Osteoblast (primary cell): ENCODE measurements around the gene CYP46A1. TPM values are rescaled to one million over a fixed set of nuclear protein-coding genes. Genes with fewer than 3 reads are reported as not detected.

Experiments
- DNase-seq: peaks from one replicate; pipeline ENCODE4 v3.0.0; 2011; ENCODE audit warnings: low spot score, mixed read lengths; ENCODE audit not compliant: insufficient read length; ENCODE audit errors: missing footprints
- H2AFZ ChIP-seq: 2 replicates; pipeline ENCODE4 v1.6.0; 2011; ENCODE audit warnings: mild to moderate bottlenecking, low read length
- H3K27ac ChIP-seq: 2 replicates; pipeline ENCODE4 v1.5.1; 2011; ENCODE audit warnings: mild to moderate bottlenecking, low read depth, low read length, moderate library complexity
- H3K27me3 ChIP-seq: 2 replicates; pipeline ENCODE4 v1.6.0; 2012; ENCODE audit warnings: mild to moderate bottlenecking, control low read depth, inconsistent platforms, low read length, moderate library complexity; ENCODE audit not compliant: insufficient read depth
- H3K36me3 ChIP-seq: 2 replicates; pipeline ENCODE4 v1.5.1; 2011; ENCODE audit warnings: mild to moderate bottlenecking, low read length, control low read depth, moderate library complexity; ENCODE audit not compliant: insufficient read depth
- H3K4me1 ChIP-seq: 2 replicates; pipeline ENCODE4 v1.5.1; 2011; ENCODE audit warnings: mild to moderate bottlenecking, low read length, control low read depth, moderate library complexity; ENCODE audit not compliant: insufficient read depth
- H3K4me2 ChIP-seq: 2 replicates; pipeline ENCODE4 v1.6.0; 2011; ENCODE audit warnings: mild to moderate bottlenecking, low read length; ENCODE audit not compliant: insufficient read depth
- H3K4me3 ChIP-seq: fragments of 200-600 bp; sonication (generic); 3 replicates; pipeline ENCODE4 v1.5.1; 2012; ENCODE audit warnings: mild to moderate bottlenecking, low read length, inconsistent platforms; ENCODE audit not compliant: insufficient read depth
- H3K79me2 ChIP-seq: 2 replicates; pipeline ENCODE4 v1.6.0; 2012; ENCODE audit warnings: mild to moderate bottlenecking, low read length, control low read depth, inconsistent platforms; ENCODE audit not compliant: insufficient read depth
- H3K9me3 ChIP-seq: 2 replicates; pipeline ENCODE4 v1.5.1; 2011; ENCODE audit warnings: low read depth, low read length, control low read depth
- H4K20me1 ChIP-seq: 2 replicates; pipeline ENCODE4 v1.6.0; 2012; ENCODE audit warnings: mild to moderate bottlenecking, low read length, control low read depth; ENCODE audit not compliant: insufficient read depth
- total RNA-seq: library from RNA; depleted of rRNA; stranded (reverse); fragments of >200 nt; gene quantifications from 2 replicates; pipeline ENCODE4 v1.2.3, GENCODE V29; 2012
- TF ChIP-seq, protein P1 (sequence below): IDR thresholded peaks from 2 replicates; pipeline ENCODE4 v1.5.1; 2011; ENCODE audit warnings: mild to moderate bottlenecking, low read depth, low read length, moderate library complexity; ENCODE audit errors: extremely low read depth

CYP46A1 gene
- total RNA-seq, 1 donor, result 0.36 TPM

DNA sequence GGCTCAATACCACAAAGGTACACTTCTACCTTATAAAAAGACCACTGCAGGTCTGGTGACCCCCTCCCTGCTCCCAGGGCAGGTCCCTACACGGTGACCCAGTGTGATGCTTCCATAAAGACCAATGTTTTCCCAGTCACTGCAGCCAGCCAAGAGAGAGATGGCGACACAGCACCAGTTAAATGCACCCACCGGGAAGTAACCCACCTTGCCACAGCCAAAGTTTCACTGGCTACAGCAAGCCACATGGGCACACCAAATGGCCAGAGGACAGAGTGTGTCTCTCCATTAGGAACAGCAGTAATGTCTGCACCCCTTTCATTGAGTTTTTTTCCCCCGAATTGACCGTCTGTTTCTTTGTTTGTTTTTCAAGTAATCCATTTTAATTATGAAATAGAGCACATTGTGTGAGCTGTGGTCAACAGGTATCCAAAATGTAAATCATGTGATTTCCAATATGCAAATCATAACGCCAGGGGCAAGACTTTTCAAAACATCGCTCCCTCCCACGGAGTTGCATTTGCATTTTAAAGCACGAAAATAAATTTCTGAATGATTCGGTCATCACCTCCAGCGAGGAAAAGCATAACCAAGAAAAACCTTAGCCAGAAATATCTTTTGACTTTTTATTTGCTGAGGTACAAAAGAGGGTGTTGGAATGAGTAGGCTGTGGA is 60.2 kb downstream of the CYP46A1 start:
- H3K4me1 ChIP-seq, result peaks cover 30% of the 10 kb centered on the region
- H3K9me3 ChIP-seq, result no peaks in the 10 kb centered on the region
- H3K27me3 ChIP-seq, result no peaks in the 10 kb centered on the region
- no peaks in the 10 kb centered on the region for H4K20me1 ChIP-seq
- H3K79me2 ChIP-seq, result no peaks in the 10 kb centered on the region
- TF ChIP-seq, protein P1, sequence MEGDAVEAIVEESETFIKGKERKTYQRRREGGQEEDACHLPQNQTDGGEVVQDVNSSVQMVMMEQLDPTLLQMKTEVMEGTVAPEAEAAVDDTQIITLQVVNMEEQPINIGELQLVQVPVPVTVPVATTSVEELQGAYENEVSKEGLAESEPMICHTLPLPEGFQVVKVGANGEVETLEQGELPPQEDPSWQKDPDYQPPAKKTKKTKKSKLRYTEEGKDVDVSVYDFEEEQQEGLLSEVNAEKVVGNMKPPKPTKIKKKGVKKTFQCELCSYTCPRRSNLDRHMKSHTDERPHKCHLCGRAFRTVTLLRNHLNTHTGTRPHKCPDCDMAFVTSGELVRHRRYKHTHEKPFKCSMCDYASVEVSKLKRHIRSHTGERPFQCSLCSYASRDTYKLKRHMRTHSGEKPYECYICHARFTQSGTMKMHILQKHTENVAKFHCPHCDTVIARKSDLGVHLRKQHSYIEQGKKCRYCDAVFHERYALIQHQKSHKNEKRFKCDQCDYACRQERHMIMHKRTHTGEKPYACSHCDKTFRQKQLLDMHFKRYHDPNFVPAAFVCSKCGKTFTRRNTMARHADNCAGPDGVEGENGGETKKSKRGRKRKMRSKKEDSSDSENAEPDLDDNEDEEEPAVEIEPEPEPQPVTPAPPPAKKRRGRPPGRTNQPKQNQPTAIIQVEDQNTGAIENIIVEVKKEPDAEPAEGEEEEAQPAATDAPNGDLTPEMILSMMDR, result peak; percentile 27
- DNase-seq, result peak; percentile 90
- H2AFZ ChIP-seq, result peak overlapping the region; percentile 25
- H3K27ac ChIP-seq, result peak overlapping the region; percentile 89
- H3K4me3 ChIP-seq, result peak overlapping the region; percentile 13
- H3K36me3 ChIP-seq, result no peaks in the 10 kb centered on the region
- H3K4me2 ChIP-seq, result peak overlapping the region; percentile 71

DNA sequence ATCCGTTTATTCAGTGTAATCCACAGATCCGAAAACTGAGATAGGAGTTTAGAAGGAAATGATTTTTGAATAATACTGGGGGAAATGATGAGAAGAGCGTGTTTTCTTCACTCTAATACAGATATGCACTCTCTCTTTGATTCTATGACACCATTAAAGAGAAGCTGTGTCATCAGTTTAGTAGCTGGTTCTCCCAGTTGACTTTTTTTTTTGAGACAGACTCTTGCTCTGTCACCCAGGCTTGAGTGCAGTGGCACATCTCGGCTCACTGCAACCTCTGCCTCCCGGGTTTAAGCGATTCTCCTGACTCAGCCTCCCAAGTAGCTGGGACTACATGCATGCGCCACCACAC is 60.8 kb downstream of the CYP46A1 start:
- TF ChIP-seq, protein P1, result no peak
- H3K27me3 ChIP-seq, result no peaks in the 10 kb centered on the region
- H3K9me3 ChIP-seq, result no peaks in the 10 kb centered on the region
- no peaks in the 10 kb centered on the region for H3K36me3 ChIP-seq
- H2AFZ ChIP-seq, result no peak overlapping the region
- H3K4me1 ChIP-seq, result peaks cover 30% of the 10 kb centered on the region
- peak overlapping the region; percentile 89 for H3K27ac ChIP-seq
- H3K4me2 ChIP-seq, result peak overlapping the region; percentile 71
- H3K79me2 ChIP-seq, result no peaks in the 10 kb centered on the region
- H4K20me1 ChIP-seq, result no peaks in the 10 kb centered on the region
- H3K4me3 ChIP-seq, result no peak overlapping the region
- DNase-seq, result peak; percentile 81

DNA sequence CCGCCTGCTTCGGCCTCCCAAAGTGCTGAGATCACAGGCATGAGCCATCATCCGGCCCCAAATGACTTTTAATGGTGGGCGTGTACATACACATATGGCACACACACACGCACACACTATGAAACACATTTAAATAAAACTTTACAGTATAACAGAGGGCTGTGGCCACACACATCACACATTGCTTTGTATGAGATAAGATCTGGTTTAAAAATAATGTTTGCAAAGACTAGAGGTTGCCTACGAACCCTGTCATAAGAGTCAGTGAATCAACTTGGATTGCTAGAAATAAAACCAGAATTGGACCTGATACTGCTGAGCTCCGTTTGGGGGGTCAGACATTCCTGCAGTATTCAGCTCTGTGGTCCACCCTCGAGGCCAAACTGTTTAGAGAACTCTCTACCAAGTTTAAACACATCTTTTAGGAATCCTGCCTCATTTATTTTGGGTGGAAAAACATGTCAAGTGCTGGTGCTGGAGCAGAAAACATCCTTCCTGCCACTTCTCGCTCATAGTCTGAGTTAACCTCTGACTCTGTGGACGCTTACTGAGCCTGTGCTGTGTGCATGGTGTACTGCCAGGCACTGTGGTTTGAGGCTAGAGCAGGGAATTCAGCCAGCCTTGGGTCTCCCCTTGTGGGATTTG is 61.3 kb downstream of the CYP46A1 start:
- H3K9me3 ChIP-seq, result no peaks in the 10 kb centered on the region
- no peaks in the 10 kb centered on the region for H3K36me3 ChIP-seq
- no peak overlapping the region for H3K4me3 ChIP-seq
- H4K20me1 ChIP-seq, result no peaks in the 10 kb centered on the region
- H3K27ac ChIP-seq, result peak overlapping the region; percentile 89
- no peaks in the 10 kb centered on the region for H3K27me3 ChIP-seq
- H3K4me2 ChIP-seq, result peak overlapping the region; percentile 71
- peaks cover 30% of the 10 kb centered on the region for H3K4me1 ChIP-seq
- H3K79me2 ChIP-seq, result no peaks in the 10 kb centered on the region
- peak; percentile 93 for DNase-seq
- peak overlapping the region; percentile 11 for H2AFZ ChIP-seq
- TF ChIP-seq, protein P1, result no peak

DNA sequence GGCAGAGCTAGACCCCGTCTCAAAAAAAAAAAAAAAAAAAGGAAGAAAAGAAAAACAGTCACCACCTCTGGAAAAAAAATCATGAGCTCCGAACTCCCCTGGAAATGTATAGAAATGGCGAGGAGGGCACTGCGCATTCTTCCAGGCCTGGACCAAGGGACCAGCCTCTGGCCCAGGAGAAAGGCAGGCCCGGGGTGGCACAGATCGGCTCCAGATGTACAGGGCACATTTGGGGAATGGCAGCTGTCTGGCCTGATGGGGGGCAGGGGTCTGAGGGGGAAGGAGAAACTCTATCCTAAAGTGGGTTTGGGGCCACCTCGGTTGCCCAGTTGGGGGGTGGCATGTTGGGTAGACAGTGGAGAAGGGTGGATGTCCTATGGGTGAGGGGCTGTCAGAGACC is 63.1 kb downstream of the CYP46A1 start:
- H4K20me1 ChIP-seq, result no peaks in the 10 kb centered on the region
- H3K36me3 ChIP-seq, result no peaks in the 10 kb centered on the region
- no peak overlapping the region for H3K4me2 ChIP-seq
- TF ChIP-seq, protein P1, result no peak
- no peak overlapping the region for H3K4me3 ChIP-seq
- H2AFZ ChIP-seq, result no peak overlapping the region
- H3K4me1 ChIP-seq, result peaks cover 34% of the 10 kb centered on the region
- DNase-seq, result peak; percentile 30
- H3K79me2 ChIP-seq, result no peaks in the 10 kb centered on the region
- H3K27ac ChIP-seq, result no peak overlapping the region
- H3K27me3 ChIP-seq, result no peaks in the 10 kb centered on the region
- no peaks in the 10 kb centered on the region for H3K9me3 ChIP-seq
